Measurements from ENCODE around the gene RAB6B. TPM values are rescaled to one million over a fixed set of nuclear protein-coding genes. Genes with fewer than 3 reads are reported as not detected.

The RAB6B gene
- total and polyA plus RNA-seq, 2 of the 8 experiments (the other 6 are each of a cell fraction or from before 2014, with no cell fraction given): 7.9 to 15.6 TPM

GRCh38 chr3:133874761-133875438 is 20.8 kb downstream of the RAB6B start:
- FAIRE-seq (no peak), DNase-seq (ENCODE audit: low read depth in 1 of 2, low spot score in 2 of 2) (no peak)
- H3K79me2 ChIP-seq (ENCODE audit: control insufficient read depth in 1 of 2, insufficient read depth in 2 of 2, low read length in 2 of 2): no peaks in the 10 kb centered on the region
- H4K91ac ChIP-seq (replicated peaks; ENCODE audit: insufficient read length, low read length): no peak overlapping the region
- H3K14ac ChIP-seq (ENCODE audit: insufficient read length): no peak overlapping the region
- H2BK15ac ChIP-seq (ENCODE audit: low read length): no peak overlapping the region
- no peak overlapping the region for H3K18ac ChIP-seq (ENCODE audit: extremely low read depth, low read length)
- no peak overlapping the region for H4K5ac ChIP-seq (ENCODE audit: insufficient read length, low read depth, low read length)
- H3K4me2 ChIP-seq (ENCODE audit: insufficient read depth in 1 of 2, low read depth in 2 of 2, low read length in 2 of 2): no peak overlapping the region
- peaks cover 0 to 3% (median 0%) of the 10 kb centered on the region in 4 experiments; a peak in 3 of 7 replicates for H3K4me1 ChIP-seq (replicated peaks in 1 of 4; ENCODE audit: control insufficient read depth in 3 of 4, insufficient read depth in 4 of 4, low read length in 3 of 4)
- no peaks in the 10 kb centered on the region for H4K20me1 ChIP-seq (replicated peaks in 1 of 2; ENCODE audit: control insufficient read depth in 1 of 2, insufficient read depth in 2 of 2, low read length in 2 of 2)
- H2BK12ac ChIP-seq (ENCODE audit: low read depth, low read length): no peak overlapping the region
- H3K36me3 ChIP-seq (ENCODE audit: control insufficient read depth in 2 of 4, insufficient read depth in 4 of 4, low read length in 3 of 4): no peaks in the 10 kb centered on the region
- H2BK20ac ChIP-seq (ENCODE audit: low read length): no peak overlapping the region
- 92% methylated on average over 8 of the region's 8 CpGs; no CpG with 5 or more reads in 1 of the 2 experiments for WGBS, 2 experiments (ENCODE audit: extremely low coverage in 1 of 2, insufficient coverage in 1 of 2, insufficient read length in 1 of 2, insufficient replicate concordance in 2 of 2, low coverage in 1 of 2, low lambda C conversion rate in 2 of 2, missing lambda C conversion rate in 1 of 2)
- TF ChIP-seq RAD21 (IDR thresholded peaks at IDR 0.05 in 1 of 2, conservative IDR thresholded peaks at IDR 0.05 in 1 of 2; ENCODE audit: low read depth in 2 of 2, low read length in 2 of 2) (no peak), YY1 (IDR thresholded peaks at IDR 0.05; ENCODE audit: low read depth, low read length) (no peak), CBX5 (IDR thresholded peaks at IDR 0.05; ENCODE audit: low read depth, low read length) (no peak), CEBPB (IDR thresholded peaks at IDR 0.05; ENCODE audit: low read depth, low read length) (no peak), CBX8 (IDR thresholded peaks at IDR 0.05; ENCODE audit: borderline replicate concordance, low read depth, low read length) (no peak), BCL11A (IDR thresholded peaks at IDR 0.05; ENCODE audit: low read depth in 2 of 2, low read length in 2 of 2) (no peak), POU5F1 (IDR thresholded peaks at IDR 0.05; ENCODE audit: low read depth, low read length) (no peak), POLR2AphosphoS5 (IDR thresholded peaks at IDR 0.05; ENCODE audit: low read depth, low read length) (no peak), RFX5 (IDR thresholded peaks at IDR 0.05; ENCODE audit: borderline replicate concordance, low read depth, low read length) (no peak), SIRT6 (IDR thresholded peaks at IDR 0.05; ENCODE audit: low read length) (no peak), FOSL1 (IDR thresholded peaks at IDR 0.05; ENCODE audit: insufficient read depth, low read depth, low read length) (no peak), NRF1 (IDR thresholded peaks at IDR 0.05; ENCODE audit: low read depth, low read length) (no peak), SP1 (IDR thresholded peaks at IDR 0.05; ENCODE audit: low read depth, low read length) (no peak)
- no peaks in the 10 kb centered on the region for H3K27me3 ChIP-seq (replicated peaks in 1 of 4; ENCODE audit: control insufficient read depth in 3 of 4, extremely low read depth in 1 of 4, insufficient read depth in 3 of 4, low read length in 3 of 4)
- H3K56ac ChIP-seq (replicated peaks; ENCODE audit: insufficient read length, low read depth, low read length): no peak overlapping the region
- H3K79me1 ChIP-seq (ENCODE audit: low read depth, low read length): no peaks in the 10 kb centered on the region
- no peak overlapping the region for H4K8ac ChIP-seq (ENCODE audit: extremely low read depth, insufficient read depth, low read length)
- H3K23ac ChIP-seq (ENCODE audit: insufficient read length): no peak overlapping the region
- ChIA-PET CTCF (ENCODE audit: partially characterized antibody) (interaction anchor here (0.6 to 2.5 kb wide), 6 partner anchors 8 to 253 kb away, joined by 4 to 17 read pairs (median 7); no protein-coding TSS in a partner anchor), POLR2A (ENCODE audit: partially characterized antibody) (no interaction called here)
- no peak overlapping the region for H2AFZ ChIP-seq (ENCODE audit: low read length)
- H2AK5ac ChIP-seq (ENCODE audit: low read depth, low read length): no peak overlapping the region
- no peak overlapping the region for H2BK5ac ChIP-seq (ENCODE audit: low read depth, low read length)
- no peak overlapping the region for H3K9ac ChIP-seq (replicated peaks in 1 of 4; ENCODE audit: extremely low read depth in 1 of 4, low read depth in 3 of 4, low read length in 3 of 4)
- no peak overlapping the region for H3K27ac ChIP-seq (ENCODE audit: low read depth, low read length)
- H3K23me2 ChIP-seq (ENCODE audit: low read depth, low read length): no peaks in the 10 kb centered on the region
- no peaks in the 10 kb centered on the region for H3K9me3 ChIP-seq (ENCODE audit: insufficient read depth in 2 of 2, low read depth in 1 of 2, low read length in 1 of 2)
- H3K4ac ChIP-seq (replicated peaks; ENCODE audit: insufficient read length, low read depth, low read length): no peak overlapping the region
- no peak overlapping the region for H2BK120ac ChIP-seq (replicated peaks; ENCODE audit: low read depth, low read length)
- H3K4me3 ChIP-seq (ENCODE audit: extremely low read depth in 1 of 4, insufficient read depth in 2 of 4, low read depth in 3 of 4, low read length in 4 of 4): no peak overlapping the region

Measured in H1 (cell line).